Measurements from ENCODE around the gene CMC4.

DNA sequence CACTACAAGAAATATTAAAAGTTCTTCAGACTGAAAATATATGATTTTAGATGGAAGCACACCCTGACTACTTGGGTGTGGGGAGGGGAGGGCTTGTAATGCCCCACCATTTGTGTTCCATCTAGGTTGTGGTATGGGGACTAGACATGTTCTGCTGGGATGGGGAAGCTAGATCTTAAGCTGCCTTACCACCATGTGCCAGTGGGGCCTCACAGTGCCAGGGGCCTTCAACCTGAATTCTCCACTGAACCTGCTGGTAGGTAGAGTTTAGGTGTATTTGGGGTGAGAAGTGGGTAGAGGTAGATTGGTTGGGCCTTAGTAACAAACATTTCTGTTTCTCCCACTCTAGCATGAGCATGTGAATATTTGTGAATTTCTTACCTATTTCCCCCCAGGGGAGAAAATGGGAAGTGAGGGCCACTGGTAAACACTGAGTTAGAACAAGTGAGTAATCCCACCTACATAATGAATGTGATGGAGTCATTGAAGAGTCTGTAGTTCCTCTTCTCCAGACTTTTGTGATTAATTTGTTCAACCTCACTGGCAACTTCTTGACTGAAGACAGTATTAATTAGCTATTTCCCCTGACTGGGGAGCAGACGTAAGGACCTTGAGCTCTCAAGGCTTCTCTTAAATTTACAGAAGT lies 44.4 kb upstream of the CMC4 start:
- TF ChIP-seq SIN3A (IDR thresholded peaks at IDR 0.05; ENCODE audit: borderline replicate concordance in 2 of 2, control insufficient read depth in 1 of 2, low read depth in 2 of 2, low read length in 2 of 2): no peak
- TF ChIP-seq, protein P1, sequence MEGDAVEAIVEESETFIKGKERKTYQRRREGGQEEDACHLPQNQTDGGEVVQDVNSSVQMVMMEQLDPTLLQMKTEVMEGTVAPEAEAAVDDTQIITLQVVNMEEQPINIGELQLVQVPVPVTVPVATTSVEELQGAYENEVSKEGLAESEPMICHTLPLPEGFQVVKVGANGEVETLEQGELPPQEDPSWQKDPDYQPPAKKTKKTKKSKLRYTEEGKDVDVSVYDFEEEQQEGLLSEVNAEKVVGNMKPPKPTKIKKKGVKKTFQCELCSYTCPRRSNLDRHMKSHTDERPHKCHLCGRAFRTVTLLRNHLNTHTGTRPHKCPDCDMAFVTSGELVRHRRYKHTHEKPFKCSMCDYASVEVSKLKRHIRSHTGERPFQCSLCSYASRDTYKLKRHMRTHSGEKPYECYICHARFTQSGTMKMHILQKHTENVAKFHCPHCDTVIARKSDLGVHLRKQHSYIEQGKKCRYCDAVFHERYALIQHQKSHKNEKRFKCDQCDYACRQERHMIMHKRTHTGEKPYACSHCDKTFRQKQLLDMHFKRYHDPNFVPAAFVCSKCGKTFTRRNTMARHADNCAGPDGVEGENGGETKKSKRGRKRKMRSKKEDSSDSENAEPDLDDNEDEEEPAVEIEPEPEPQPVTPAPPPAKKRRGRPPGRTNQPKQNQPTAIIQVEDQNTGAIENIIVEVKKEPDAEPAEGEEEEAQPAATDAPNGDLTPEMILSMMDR (IDR thresholded peaks at IDR 0.05 in 2 of 3, conservative IDR thresholded peaks at IDR 0.05 in 1 of 3; ENCODE audit: insufficient read depth in 2 of 3, low read depth in 1 of 3, low read length in 3 of 3): no peak
- no peak for TF ChIP-seq KDM1A (IDR thresholded peaks at IDR 0.05)
- no peak for TF ChIP-seq HOXB6 (CRISPR knock-in tag; IDR thresholded peaks at IDR 0.05; ENCODE audit: borderline replicate concordance)
- no peak for TF ChIP-seq RB1 (IDR thresholded peaks at IDR 0.05; ENCODE audit: low read depth)
- no peak for TF ChIP-seq CBX5 (IDR thresholded peaks at IDR 0.05; ENCODE audit: borderline replicate concordance, low read depth)
- TF ChIP-seq, protein P2, sequence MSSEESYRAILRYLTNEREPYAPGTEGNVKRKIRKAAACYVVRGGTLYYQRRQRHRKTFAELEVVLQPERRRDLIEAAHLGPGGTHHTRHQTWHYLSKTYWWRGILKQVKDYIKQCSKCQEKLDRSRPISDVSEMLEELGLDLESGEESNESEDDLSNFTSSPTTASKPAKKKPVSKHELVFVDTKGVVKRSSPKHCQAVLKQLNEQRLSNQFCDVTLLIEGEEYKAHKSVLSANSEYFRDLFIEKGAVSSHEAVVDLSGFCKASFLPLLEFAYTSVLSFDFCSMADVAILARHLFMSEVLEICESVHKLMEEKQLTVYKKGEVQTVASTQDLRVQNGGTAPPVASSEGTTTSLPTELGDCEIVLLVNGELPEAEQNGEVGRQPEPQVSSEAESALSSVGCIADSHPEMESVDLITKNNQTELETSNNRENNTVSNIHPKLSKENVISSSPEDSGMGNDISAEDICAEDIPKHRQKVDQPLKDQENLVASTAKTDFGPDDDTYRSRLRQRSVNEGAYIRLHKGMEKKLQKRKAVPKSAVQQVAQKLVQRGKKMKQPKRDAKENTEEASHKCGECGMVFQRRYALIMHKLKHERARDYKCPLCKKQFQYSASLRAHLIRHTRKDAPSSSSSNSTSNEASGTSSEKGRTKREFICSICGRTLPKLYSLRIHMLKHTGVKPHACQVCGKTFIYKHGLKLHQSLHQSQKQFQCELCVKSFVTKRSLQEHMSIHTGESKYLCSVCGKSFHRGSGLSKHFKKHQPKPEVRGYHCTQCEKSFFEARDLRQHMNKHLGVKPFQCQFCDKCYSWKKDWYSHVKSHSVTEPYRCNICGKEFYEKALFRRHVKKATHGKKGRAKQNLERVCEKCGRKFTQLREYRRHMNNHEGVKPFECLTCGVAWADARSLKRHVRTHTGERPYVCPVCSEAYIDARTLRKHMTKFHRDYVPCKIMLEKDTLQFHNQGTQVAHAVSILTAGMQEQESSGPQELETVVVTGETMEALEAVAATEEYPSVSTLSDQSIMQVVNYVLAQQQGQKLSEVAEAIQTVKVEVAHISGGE (CRISPR knock-in tag; IDR thresholded peaks at IDR 0.05): no peak
- TF ChIP-seq BRCA1 (IDR thresholded peaks at IDR 0.05): no peak
- no peak for TF ChIP-seq BRCA1 (CRISPR knock-in tag; IDR thresholded peaks at IDR 0.05)
- no peak for TF ChIP-seq CBX1 (IDR thresholded peaks at IDR 0.05; ENCODE audit: low read depth)
- no peak for TF ChIP-seq USF1 (CRISPR knock-in tag; IDR thresholded peaks at IDR 0.05)
- no peak for TF ChIP-seq FOXP1 (CRISPR knock-in tag; IDR thresholded peaks at IDR 0.05)
- TF ChIP-seq AFF1 (IDR thresholded peaks at IDR 0.05; ENCODE audit: low read depth in 1 of 2, partially characterized antibody in 2 of 2): no peak
